ENCODE results near the gene UBE2S.
A peak's percentile ranks its signal among the peaks of the same experiment; 100 is the strongest.

Gene UBE2S

GRCh38 chr19:55383279-55384130, 24.1 kb downstream of the UBE2S start:
- DNase-seq (ENCODE audit: low read depth) = peak; percentile 29

- no peak for DNase-seq (ENCODE audit: low read depth)
Observed at GRCh38 chr19:55382522-55383054, 25.0 kb downstream of the UBE2S start.

GRCh38 chr19:55382013-55382412, 25.6 kb downstream of the UBE2S start:
- no peak for DNase-seq (ENCODE audit: low read depth)

DNA sequence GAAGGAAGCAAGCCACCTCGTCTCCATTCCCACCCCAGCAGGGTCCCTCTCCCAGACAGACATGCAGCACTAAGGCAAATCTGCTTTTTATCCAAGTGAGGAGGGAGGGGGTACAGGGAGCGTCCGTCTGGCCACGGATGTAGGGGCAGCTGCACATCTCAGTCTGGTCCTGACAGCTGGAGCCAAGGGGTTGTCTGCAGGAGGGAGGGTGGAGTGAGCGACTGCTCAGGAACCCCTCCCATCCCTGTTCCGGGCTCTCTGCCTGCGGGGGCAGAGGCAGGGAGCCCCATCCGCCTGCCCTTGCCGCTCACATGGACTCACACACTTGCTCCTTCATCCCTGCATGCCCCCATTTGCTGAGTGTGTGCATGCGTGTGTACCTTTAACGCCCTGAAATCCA, 28.4 kb downstream of the UBE2S start:
- DNase-seq (ENCODE audit: low read depth) = no peak

DNA sequence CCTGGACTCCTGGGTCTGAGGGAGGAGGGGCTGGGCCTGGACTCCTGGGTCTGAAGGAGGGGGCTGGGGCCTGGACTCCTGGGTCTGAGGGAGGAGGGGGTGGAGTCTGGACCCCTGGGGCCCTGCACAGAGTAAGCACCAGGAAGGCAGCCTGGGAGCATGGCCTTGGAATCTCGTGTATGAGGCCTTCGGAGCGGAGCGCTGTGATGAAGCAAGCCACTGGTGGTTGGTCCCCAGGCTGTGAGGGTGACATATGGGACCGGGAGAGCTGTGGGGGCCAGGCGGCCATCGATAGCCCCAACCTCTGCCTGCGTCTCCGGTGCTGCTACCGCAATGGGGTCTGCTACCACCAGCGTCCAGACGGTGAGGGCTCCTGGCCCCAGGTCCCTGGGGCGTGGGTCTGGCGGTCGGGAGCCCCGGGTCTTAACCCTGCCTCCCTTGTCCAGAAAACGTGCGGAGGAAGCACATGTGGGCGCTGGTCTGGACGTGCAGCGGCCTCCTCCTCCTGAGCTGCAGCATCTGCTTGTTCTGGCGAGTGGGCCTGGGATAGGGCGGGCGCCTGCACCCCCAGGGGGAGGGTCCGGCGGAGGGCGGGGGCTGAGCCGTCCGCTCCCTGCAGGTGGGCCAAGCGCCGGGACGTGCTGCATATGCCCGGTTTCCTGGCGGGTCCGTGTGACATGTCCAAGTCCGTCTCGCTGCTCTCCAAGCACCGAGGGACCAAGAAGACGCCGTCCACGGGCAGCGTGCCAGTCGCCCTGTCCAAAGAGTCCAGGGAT, 30.0 kb downstream of the UBE2S start:
- DNase-seq (ENCODE audit: low read depth) = no peak

DNA sequence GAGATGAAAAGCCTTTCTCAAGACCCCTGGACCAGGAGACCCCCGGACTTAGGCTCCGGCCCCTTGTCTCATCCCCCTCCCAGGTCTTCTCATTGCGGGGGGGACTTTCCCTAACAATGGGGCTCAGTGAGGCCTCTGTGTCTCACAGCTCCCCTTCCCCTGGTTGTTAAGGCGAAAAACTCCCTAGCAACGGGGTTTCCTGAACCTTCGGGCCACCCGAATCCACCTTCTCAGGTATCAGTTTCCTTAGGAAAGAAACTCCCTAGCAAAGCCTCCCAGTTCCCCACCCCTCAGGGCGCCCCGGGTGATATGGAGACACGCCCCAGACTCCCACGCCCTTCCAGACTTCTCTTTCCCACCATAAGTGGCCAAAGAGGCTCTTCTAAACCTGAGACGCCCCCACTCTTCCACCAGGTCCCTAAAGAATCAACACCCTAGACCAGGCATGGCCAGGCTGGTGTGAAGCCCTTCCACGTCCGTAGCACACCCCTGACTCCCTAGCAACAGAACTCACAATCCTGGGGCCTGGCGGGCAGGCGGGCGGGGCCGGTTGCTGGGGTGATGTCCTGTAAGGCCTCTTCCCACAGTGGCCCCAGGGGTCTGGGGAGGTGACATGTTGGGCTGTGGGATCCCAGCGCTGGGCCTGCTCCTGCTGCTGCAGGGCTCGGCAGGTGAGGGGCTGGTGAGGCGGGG, 31.2 kb downstream of the UBE2S start, which contains the start of gene TMEM190:
TMEM190 (plus strand) TSS at position 586 of the 693 bp plus-strand sequence; CDS start at position 614, 28 bp downstream.
- DNase-seq (ENCODE audit: low read depth) = no peak

GRCh38 chr19:55373993-55374757, 33.4 kb downstream of the UBE2S start:
- no peak for DNase-seq (ENCODE audit: low read depth)

GRCh38 chr19:55373306-55373992, 34.1 kb downstream of the UBE2S start:
- DNase-seq (ENCODE audit: low read depth) = no peak

GRCh38 chr19:55372316-55373081, 35.1 kb downstream of the UBE2S start:
- DNase-seq (ENCODE audit: low read depth) = no peak

GRCh38 chr19:55370305-55370988, 37.1 kb downstream of the UBE2S start, which contains the start of gene IL11:
TSS of gene IL11 (minus strand) at chr19:55370463. CDS start at chr19:55370310, 153 bp downstream.
- DNase-seq (ENCODE audit: low read depth) = no peak

- no peak for DNase-seq (ENCODE audit: low read depth)
Observed at GRCh38 chr19:55369653-55370304, 37.8 kb downstream of the UBE2S start.

DNA sequence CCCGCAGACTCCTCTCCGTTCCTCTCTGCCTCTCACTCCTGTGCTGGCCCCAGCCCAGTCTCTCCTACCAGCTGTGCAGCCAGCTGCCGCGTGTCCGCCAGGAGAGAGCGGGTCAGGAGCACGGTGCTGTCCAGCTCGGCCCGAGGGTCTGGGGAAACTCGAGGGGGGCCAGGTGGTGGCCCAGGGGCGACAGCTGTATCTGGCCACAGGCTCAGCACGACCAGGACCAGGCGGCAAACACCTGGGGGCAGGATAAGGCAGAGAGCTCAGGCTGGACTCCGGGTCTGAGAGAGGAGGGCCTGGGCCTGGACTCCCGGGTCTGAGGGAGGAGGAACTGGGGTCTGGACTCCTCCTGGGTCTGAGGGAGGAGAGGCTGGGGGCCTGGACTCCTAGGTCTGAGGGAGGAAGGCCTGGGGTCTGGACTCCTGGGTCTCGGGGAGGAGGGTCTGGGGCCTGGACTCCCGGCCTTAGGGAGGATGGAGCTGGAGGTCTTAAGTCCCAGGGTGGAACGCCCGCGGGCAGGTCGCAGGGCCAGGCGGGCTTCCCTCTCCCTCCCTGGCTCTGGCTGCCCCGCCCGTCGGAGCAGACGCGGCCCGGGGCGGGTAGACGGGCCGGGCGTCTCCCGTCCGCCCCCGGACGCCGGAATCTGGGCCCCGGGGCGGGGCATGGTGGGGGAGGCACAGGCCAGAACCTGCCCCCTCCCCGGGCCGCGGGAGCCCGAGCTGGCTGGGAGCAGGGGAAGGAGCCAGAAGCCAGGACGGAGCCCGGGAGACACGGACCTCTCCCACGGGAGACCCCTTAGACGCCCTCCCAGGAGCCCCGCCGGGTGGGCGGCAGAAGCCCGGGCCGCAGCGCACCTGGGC, 38.7 kb downstream of the UBE2S start:
- DNase-seq (ENCODE audit: low read depth) = no peak

- no peak for DNase-seq (ENCODE audit: low read depth)
Observed at GRCh38 chr19:55368106-55368505, 39.5 kb downstream of the UBE2S start.

- DNase-seq (ENCODE audit: low read depth) = no peak
Observed at GRCh38 chr19:55366790-55367189, 40.8 kb downstream of the UBE2S start.

DNA sequence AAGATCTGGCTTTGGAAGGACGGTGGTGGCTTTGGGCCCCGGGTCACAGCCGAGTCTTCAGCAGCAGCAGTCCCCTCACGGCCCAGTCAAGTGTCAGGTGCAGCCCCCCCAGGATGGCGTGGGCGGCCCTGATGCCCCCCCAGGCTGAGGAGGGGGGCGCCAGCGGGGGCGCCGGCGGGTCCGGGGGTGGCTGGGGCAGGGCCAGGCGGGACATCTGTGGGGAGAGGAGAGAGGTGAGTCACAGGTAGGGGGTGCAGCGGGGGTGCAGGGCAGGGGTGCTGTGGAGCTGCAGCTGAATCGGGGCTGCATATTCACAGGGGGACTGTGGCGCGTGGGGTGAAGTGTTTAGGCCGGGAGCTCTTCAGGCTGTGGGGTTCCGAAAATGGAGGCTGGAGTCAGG, 41.6 kb downstream of the UBE2S start:
- no peak for DNase-seq (ENCODE audit: low read depth)

DNA sequence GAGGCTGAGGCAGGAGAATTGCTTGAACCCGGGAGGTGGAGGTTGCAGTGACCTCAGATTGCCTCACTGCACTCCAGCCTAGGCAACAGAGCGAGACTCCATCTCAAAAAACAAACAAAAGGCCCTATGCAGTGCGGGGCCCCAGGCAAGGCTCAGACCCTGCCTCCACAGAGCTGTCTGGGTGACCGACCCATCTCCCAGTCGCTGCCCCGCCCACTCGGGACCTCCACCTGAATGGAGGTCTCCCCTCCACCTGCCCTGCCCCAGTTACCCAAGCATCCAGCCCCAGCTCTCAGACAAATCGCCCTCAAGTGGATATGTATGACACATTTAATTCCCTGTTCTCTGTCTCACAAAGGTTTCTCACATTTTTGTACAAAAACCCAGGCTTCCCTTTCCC, 42.3 kb downstream of the UBE2S start:
- no peak for DNase-seq (ENCODE audit: low read depth)

DNA sequence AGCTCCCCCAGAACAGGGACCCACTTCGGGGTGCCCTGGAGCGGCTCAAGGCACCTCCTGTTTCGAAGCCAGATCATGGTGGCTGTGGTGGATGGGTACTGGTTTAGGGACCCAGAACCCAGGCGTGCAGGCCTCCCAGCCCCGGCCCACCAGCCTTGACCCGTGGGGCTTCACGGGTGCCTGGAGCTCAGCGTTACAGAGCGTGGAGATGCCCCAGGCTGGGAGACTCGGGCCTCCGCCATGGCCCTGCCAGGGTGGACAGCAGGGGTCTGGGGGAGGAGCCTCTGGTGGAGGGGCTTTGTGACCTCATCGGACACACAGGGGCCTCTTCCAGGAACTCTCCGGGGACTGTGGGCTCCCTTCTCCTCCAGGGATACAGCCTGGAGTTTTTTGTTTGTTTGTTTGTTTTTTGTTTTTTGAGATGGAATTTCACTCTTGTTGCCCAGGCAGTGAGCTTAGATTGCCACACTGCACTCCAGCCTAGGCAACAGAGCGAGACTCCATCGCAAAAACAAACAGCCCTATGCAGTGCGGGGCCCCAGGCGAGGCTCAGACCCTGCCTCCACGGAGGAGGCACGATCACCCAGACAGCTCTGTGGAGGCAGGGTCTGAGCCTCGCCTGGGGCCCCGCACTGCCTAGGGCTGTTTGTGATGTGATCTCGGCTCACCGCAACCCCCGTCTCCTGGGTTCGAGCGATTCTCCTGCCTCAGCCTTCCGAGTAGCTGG, 44.4 kb downstream of the UBE2S start, which contains the start of gene GARIN5B:
GARIN5B (minus strand) TSS at position 271 of the 727 bp plus-strand sequence; CDS start at position 77, 194 bp downstream.
- DNase-seq (ENCODE audit: low read depth) = no peak
